Suprapubic skin (tissue), 4 donors: ENCODE data around the gene SEMA7A.

Source experiments
- CTCF ChIP-seq, 2 donors: fragments of 200-600 bp in 1 of 2; fragments of 450-650 bp in 1 of 2; sonication (generic) in 1 of 2; IDR thresholded peaks; one replicate each; pipeline ENCODE4 v1.5.1; 2016 to 2019; ENCODE audit warnings: antibody characterized with exemption in 2 of 2, mild to moderate bottlenecking in 1 of 2, moderate library complexity in 1 of 2
- POLR2A ChIP-seq, 2 donors: fragments of 450-650 bp; IDR thresholded peaks; one replicate each; pipeline ENCODE4 v1.6.1; 2017; ENCODE audit warnings: antibody characterized with exemption in 2 of 2, mild to moderate bottlenecking in 2 of 2, moderate library complexity in 2 of 2
- POLR2AphosphoS5 ChIP-seq, 3 donors: sonication (generic); formaldehyde crosslinking; IDR thresholded peaks; one replicate each; pipeline ENCODE4 v1.6.1; 2017; ENCODE audit warnings: antibody characterized with exemption in 3 of 3

GRCh38 chr15:74403991-74404563 is 29.7 kb downstream of the SEMA7A start:
- no peak for TF ChIP-seq CTCF (IDR thresholded peaks at IDR 0.05)
- no peak for TF ChIP-seq POLR2AphosphoS5 (IDR thresholded peaks at IDR 0.05)
- no peak for TF ChIP-seq POLR2A (IDR thresholded peaks at IDR 0.05)
